ENCODE results near the gene GPR143. TPM values are rescaled to one million over a fixed set of nuclear protein-coding genes. Genes with fewer than 3 reads are reported as not detected.

The GPR143 gene
- total and polyA plus RNA-seq, 9 of the 15 experiments (the other 6 are each of a cell fraction or from before 2014, with no cell fraction given): not detected

GRCh38 chrX:9790866-9791265 lies 25.2 kb upstream of the GPR143 start (continued):
- TF ChIP-seq WHSC1 (IDR thresholded peaks at IDR 0.05; ENCODE audit: low read length) (no peak), CBFA2T3 (IDR thresholded peaks at IDR 0.05) (no peak), GATA2 (CRISPR knock-in tag; IDR thresholded peaks at IDR 0.05) (no peak), PREB (CRISPR knock-in tag; IDR thresholded peaks at IDR 0.05) (no peak), ZNF165 (CRISPR knock-in tag; IDR thresholded peaks at IDR 0.05; ENCODE audit: borderline replicate concordance) (no peak)

- DNase-seq (ENCODE audit: extremely low read depth in 1 of 4, low spot score in 3 of 4) (no peak), FAIRE-seq (no peak), ATAC-seq (no peak)
- Histone ChIP-seq H3K9ac (ENCODE audit: insufficient read depth in 1 of 2, low read depth in 2 of 2, low read length in 2 of 2) (no peak overlapping the region), H4K20me1 (replicated peaks; ENCODE audit: control insufficient read depth, insufficient read depth, low read length) (no peaks in the 10 kb centered on the region), H3K27ac (ENCODE audit: extremely low read depth, low read depth, low read length) (no peak overlapping the region), H3K4me3 (no peak overlapping the region), H3K9me1 (ENCODE audit: control insufficient read depth, insufficient read depth, low read length) (no peaks in the 10 kb centered on the region), H3K4me2 (ENCODE audit: insufficient read depth, low read length) (no peak overlapping the region), H3K9me3 (replicated peaks; ENCODE audit: control insufficient read depth, insufficient read depth, low read depth, low read length) (no peaks in the 10 kb centered on the region), H3K79me2 (ENCODE audit: control insufficient read depth, insufficient read depth, low read length) (no peaks in the 10 kb centered on the region), H3K4me1 (replicated peaks in 1 of 2; ENCODE audit: control insufficient read depth in 2 of 2, insufficient read depth in 2 of 2, low read length in 2 of 2) (peaks cover 0 to 7% of the 10 kb centered on the region in 2 experiments; a peak in 1 of 5 replicates), H3K27me3 (ENCODE audit: control insufficient read depth in 2 of 2, insufficient read depth in 2 of 2, low read length in 2 of 2) (peaks cover 0 to 6% of the 10 kb centered on the region in 2 experiments; a peak in 3 of 5 replicates), H2AFZ (ENCODE audit: low read depth, low read length) (no peak overlapping the region), H3K36me3 (ENCODE audit: control insufficient read depth, insufficient read depth, low read length) (no peaks in the 10 kb centered on the region)
- WGBS (ENCODE audit: insufficient coverage, low coverage, missing lambda C conversion rate): 6% methylated on average over 5 of the region's 5 CpGs
- in situ Hi-C loops (cut with MboI) (no loop called here), intact Hi-C loops (cut with micrococcal nuclease) (no loop called here)
- ChIA-PET CTCF (ENCODE audit: low intra/inter-chr PET ratio) (no interaction called here), POLR2A (no interaction called here)
- no TSS peak for BruUV-seq (replicated peaks)
- TF ChIP-seq NR0B1 (IDR thresholded peaks at IDR 0.05; ENCODE audit: partially characterized antibody) (no peak), CHD2 (IDR thresholded peaks at IDR 0.05; ENCODE audit: low read depth, low read length) (no peak), BRF2 (IDR thresholded peaks at IDR 0.05; ENCODE audit: borderline replicate concordance, insufficient read depth, insufficient read length) (no peak), ADNP (tag; IDR thresholded peaks at IDR 0.05) (no peak), ELF4 (CRISPR knock-in tag; IDR thresholded peaks at IDR 0.05) (no peak), MYNN (IDR thresholded peaks at IDR 0.05) (no peak), MYNN (CRISPR knock-in tag; IDR thresholded peaks at IDR 0.05) (no peak), CAMTA2 (CRISPR knock-in tag; conservative IDR thresholded peaks at IDR 0.05) (no peak), BRD4 (IDR thresholded peaks at IDR 0.05) (no peak), UBTF (IDR thresholded peaks at IDR 0.05; ENCODE audit: borderline replicate concordance in 1 of 2, low read depth in 2 of 2, low read length in 2 of 2) (no peak), HMG20B (CRISPR knock-in tag; IDR thresholded peaks at IDR 0.05) (no peak)
Observed at GRCh38 chrX:9789555-9789954, 23.9 kb upstream of the GPR143 start.
